GM21786 (cell line): ENCODE results near the gene BACH2.
"Not testable (repeated sequence)": the region's sequence is repeated elsewhere in the genome, so short reads cannot be mapped to it uniquely, and the experiment has no call there.

Source experiments
- ATAC-seq: cut with Tn5 transposase; IDR thresholded peaks from one replicate; pipeline ENCODE4 v1.9.1; 2021; ENCODE audit not compliant: unreplicated experiment

The BACH2 gene

DNA sequence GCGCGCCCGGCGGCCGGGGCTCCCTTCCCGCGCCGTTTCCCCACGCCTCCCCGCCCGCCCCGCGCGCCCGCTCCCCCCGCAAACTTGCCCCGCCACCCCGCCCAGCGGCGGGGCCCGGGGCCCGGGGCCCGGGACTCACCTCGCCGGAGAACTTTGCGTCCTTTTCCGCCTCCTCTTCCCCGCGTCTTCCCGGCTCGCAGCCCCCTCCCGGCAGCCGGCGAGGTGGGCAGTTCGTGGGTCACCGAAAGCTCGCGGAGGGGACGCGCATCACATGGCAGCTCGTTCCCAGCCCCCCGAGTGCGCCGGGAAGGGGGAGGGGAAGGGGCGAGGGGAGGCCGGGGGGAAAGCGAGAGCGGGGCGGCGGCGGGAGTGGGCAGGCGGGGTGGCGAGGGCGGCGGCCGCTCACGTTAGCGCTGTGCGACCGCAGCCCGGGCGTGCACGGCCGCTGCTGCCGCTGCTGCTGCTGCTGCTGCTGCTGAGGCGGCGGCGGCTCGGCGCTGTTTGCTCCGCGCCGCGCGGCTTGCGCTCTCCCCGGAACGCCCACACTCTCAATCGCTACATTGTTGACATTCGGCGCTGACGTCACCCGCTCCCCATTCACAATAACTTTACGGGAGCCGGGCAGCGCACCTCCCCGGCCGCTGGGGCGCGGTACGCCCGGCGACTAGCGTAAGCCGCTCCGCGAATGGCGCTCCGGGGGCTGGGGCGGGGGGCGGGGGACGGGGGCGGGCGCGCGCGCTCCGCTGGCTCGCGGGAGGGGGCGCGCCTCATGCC lies at the start of gene BACH2:
TSS of gene BACH2 (minus strand) at position 503 of the 774 bp plus-strand sequence. CDS start 287,999 bp downstream, outside the sequence.
- ATAC-seq: peak; percentile 70

DNA sequence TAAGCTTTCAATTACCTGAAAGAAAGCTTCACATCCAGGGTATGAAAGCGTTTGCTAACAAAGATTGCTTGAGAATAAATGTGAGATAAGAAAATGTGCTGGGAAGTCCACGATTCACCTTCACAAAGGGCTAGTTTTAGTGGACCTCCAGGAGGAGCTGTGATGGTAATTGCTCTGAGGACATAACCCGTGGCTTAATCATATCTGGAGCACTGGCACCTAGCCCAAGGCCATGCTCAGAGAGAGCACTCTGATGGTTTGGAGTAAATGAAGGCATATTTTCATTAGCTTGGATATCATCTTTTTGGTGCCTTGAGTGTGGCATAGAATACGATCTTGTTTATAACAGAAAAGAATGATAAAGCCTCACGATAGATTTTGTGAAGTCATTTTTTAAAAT lies 46.9 kb upstream of the BACH2 start:
- no peak for ATAC-seq

GRCh38 chr6:90338409-90338808 lies 41.8 kb upstream of the BACH2 start:
- no peak for ATAC-seq

GRCh38 chr6:90336388-90336947 lies 39.8 kb upstream of the BACH2 start:
- no peak for ATAC-seq

- ATAC-seq: no peak
Measured at GRCh38 chr6:90333928-90334327, 37.3 kb upstream of the BACH2 start.

GRCh38 chr6:90332978-90333543 lies 36.4 kb upstream of the BACH2 start:
- not testable (repeated sequence) for ATAC-seq

- no peak for ATAC-seq
Measured at GRCh38 chr6:90329386-90330077, 32.9 kb upstream of the BACH2 start.

DNA sequence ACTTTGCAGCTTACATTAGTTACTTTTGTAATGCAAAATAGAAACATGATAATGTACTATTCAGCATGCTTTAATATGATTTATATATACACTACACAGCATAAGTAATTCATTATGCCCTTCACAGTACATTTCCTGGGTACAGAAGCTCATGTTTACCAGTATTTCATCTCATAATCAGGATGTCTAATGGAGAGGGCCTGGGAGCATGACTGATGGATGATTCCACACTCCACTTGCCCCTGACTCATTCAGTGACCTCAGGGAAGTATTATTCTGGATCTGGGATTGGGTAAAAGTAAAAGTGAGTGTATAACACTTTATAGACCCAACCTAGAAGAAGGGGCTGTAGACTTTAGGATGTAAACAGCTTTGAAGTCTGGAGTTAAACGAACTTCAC lies 31.4 kb upstream of the BACH2 start:
- no peak for ATAC-seq

DNA sequence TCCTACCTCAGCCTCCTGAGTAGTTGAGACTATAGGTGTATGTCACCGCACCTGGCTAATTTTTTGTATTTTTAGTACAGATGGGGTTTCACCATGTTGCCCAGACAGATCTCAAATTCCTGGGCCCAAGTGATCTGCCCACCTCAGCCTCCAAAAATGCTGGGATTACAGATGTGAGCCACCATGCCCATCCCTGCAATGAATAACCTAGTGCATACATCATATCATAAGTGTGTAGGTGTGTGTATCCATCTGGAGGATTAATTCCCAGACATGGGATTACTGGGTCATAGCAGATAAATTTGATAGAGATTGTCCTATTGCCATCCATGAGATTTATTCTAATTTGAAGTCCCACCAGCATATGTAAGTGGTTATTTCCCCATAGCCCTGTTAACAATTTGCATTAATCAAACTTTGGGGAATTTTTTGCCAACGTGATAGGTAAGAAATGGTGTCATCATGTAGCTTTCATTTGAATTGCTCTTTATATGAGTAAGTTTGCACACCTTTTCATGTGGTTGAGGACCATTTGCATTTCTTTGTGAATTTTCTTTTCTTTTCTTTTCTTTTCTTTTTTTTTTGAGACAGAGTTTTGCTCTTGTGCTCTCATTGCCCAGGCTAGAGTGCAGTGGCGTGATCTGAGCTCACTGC lies 29.9 kb upstream of the BACH2 start:
- ATAC-seq: no peak

DNA sequence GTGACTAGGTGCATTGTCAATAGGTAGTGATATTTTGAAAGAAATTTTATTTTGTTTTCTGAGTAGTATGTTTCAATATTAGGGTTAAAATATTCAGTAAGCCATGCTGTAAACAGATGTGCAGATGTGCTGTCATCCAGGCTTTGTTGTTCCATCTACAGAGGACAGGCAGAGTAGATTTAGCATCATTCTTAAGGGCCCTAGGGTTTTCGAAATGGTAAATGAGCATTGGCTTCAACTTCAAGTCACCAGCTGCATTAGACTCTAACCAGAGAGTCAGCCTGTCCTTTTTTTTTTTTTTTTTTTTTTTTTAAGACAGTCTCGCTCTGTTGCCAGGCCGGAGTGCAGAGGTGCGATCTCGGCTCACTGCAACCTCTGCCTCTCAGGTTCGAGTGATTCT lies 27.1 kb upstream of the BACH2 start:
- ATAC-seq: no peak

DNA sequence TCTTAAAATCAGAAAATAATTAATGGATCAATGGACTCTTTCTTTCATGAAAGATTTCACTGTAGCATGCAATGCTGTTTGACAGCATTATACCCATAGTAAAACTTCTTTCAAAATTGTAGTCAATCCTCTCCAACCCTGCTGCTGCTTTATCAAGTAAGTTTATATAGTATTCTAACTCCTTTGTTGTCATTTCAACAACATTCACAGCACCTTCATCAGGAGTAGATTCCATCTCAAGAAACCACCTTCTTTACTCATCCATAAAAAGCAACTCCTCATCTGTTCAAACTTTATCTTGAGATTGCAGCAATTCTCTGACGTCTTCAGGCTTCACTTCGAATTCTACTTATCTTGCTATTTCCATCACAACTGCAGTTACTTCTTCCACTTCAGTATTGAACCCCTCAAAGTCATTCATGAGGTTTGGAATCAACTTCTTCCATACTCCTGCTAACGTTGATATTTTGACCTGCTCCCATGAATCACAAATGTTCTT lies 26.4 kb upstream of the BACH2 start:
- ATAC-seq: no peak

- ATAC-seq: no peak
Measured at GRCh38 chr6:90319979-90320685, 23.5 kb upstream of the BACH2 start.

DNA sequence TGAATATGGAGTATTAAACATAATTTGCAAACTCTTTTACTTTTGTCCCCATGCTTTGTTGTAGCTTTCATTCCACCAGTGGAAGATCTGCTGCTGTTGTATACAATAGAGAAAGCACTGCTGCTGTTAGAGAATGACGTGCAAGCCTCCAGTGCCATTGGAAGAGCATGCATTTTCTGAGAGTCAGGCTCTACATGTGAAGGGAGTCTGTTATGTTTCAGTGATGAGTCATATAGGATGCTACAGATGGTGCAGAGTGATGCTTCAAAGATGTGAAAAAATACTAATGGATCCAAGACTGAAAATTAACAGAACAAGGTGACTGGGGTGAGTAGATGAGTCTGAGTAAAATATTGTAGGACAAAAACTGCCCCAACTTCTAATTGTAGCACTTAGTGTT lies 22.4 kb upstream of the BACH2 start:
- no peak for ATAC-seq

DNA sequence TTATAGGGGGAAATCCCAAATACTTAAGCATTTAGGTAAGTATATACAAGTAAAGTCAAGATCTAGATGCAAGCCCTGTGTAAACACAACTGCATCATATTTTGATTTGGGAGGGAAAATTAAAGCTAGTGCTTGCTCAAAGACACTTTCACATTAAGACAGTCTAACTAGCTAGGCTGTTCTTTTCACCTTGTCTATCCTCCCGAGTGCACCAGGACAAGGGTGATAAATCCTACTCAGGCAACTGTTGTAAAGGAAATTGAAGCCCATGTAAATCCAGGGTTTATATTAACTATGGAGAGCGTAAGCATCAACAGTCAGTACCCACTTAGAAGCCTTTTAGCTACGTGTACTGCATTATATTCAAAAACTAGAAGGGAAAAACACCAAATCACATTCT lies 19.3 kb upstream of the BACH2 start:
- ATAC-seq: no peak

GRCh38 chr6:90315354-90315950 lies 18.8 kb upstream of the BACH2 start:
- ATAC-seq: no peak

- ATAC-seq: no peak
Measured at GRCh38 chr6:90314514-90314913, 17.9 kb upstream of the BACH2 start.

DNA sequence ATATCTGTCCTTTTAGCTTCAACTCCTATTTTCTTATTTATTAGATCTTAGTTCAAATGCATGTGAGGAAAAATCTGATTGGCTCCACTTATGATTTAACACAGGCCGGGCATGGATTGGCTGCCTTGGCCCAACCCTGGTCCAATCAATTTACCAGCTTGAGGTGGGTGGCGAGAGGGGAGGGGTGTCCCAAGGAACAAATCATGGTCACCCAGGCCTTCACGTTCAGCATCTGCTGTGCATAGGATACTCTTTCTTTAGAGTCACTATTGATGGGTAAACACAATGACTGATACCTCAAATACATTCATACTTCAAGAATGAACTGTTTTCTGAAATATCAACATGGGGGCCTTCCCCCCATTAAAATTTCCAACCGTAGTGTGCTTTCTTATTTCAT lies 14.9 kb upstream of the BACH2 start:
- no peak for ATAC-seq

DNA sequence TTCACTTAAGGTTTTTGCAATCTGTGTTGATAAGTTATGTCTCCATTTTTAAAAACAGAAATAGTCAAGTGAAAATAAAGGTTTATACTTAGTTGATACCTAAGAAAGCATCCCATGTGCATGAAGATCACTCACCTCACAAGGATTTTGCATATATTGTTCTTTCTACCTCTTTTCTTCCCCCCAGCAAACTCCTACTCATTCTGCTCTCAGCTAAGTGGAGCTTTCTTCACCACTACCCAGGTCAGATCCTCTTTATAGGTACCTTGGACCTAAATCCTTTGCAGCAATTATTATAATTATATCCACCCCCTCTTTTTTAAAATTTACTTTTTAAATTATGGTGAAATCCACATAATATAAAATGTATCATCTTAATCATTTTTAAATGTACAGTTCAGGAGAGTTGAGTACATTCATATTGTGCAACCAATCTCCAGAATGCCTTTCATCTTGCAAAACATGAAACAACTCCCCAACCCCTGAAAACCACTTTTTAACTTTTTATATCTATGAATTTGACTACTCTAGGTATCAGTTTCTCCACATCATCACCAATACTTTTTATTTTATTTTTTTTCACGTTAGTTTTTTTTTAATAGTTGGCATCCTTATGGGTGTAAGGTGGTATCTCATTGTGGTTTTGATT lies 9.3 kb upstream of the BACH2 start:
- no peak for ATAC-seq

DNA sequence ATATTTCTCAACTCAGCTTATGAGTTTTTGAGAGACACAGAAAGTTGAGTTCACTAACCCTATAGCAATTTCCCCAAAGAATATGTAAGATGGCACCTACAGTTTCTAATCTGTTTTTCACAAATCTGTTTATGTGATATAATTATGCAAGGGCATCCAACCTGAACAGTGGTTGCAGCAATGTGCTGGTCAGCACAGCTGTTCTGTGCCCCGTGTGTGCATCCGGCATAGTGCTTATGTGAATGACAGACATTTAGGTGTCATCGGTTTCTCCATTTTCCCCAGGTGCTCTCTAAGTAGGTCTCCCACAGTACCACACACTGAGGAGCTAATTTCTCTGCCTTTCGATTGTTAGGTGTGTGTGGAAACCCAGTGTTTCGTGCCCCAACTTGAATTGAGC lies 7.7 kb upstream of the BACH2 start:
- ATAC-seq: no peak

- ATAC-seq: no peak
Measured at GRCh38 chr6:90303039-90303438, 6.4 kb upstream of the BACH2 start.
